GM19043 (cell line): ENCODE results near the gene NFATC1.
"Not testable (repeated sequence)": the region's sequence is repeated elsewhere in the genome, so short reads cannot be mapped to it uniquely, and the experiment has no call there.

Source experiments
- ATAC-seq: cut with Tn5 transposase; IDR thresholded peaks from one replicate; pipeline ENCODE4 v1.9.1; 2021; ENCODE audit warnings: low read depth; ENCODE audit not compliant: unreplicated experiment

The NFATC1 gene

DNA sequence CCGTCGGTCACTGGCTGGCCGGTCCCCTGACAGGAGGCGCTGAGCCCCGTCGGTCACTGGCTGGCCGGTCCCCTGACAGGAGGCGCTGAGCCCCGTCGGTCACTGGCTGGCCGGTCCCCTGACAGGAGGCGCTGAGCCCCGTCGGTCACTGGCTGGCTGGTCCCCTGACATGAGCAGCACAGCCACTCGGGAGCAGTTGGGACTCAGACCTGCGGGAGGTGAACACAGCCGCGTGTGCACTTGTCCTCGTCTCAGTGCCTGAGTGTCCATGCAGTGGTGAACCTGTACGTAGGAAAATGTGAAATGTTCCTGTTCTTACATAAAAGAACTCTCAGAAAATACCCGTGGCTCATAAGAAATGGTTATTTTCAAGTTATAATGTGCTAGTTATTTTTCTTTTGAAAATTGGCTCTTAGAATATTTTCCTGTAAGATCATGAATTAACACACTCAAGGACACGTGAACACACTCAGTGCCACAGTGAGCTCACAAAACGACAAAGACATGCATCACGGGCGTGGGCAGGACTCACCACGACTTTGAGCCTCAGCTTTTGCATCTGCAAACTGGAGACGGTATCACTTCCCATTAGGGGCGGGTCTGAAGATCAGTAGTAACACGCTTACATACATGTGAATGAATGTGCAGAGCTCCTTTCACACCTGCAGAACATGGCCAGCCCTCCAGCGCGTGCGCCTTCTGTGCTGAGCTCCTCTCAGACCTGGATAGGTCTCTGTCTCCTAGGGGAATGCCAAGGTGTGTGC is 21.1 kb upstream of the NFATC1 start:
- peak; percentile 82 for ATAC-seq

GRCh38 chr18:79375441-79376154 is 20.1 kb upstream of the NFATC1 start:
- ATAC-seq = no peak

GRCh38 chr18:79376661-79377060 is 19.1 kb upstream of the NFATC1 start:
- not testable (repeated sequence) for ATAC-seq

GRCh38 chr18:79377187-79377891 is 18.4 kb upstream of the NFATC1 start:
- ATAC-seq = no peak

- peak; percentile 44 for ATAC-seq
Observed at GRCh38 chr18:79378536-79379250, 17.0 kb upstream of the NFATC1 start.

DNA sequence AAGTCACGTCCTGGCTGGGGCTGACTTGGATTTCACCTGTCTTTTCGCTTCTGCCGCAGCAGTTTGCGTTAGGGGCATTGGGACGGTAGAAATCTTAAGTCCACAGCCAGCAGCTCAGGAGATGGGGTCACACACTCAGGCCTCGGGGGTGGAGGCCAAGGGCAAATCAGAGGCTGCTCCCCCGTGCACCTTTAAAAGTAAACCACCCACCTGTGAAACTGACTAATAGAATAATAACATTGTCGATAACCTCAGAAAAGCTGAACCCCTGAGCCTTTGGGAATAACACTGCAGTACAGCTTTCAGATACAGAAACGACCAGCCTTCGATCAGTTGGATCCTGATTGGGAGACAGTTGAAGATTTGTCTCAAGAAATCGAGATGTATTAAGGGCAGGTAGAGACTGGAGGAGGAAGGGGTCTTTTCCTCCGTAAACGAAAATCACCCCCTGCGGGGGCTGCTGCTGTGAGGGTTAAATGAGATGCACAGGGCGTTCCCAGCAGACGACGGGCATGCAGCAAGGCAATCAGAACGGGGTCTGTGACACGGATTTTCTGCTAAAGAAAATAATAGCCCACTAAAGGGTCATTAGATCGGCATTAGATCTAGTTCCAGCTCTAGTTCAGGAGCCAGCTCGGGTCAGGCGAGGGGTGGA is 16.4 kb upstream of the NFATC1 start:
- no peak for ATAC-seq

- no peak for ATAC-seq
Observed at GRCh38 chr18:79379931-79380815, 15.6 kb upstream of the NFATC1 start.

- ATAC-seq = no peak
Observed at GRCh38 chr18:79380816-79381806, 14.6 kb upstream of the NFATC1 start.

- no peak for ATAC-seq
Observed at GRCh38 chr18:79381811-79382311, 13.9 kb upstream of the NFATC1 start.

DNA sequence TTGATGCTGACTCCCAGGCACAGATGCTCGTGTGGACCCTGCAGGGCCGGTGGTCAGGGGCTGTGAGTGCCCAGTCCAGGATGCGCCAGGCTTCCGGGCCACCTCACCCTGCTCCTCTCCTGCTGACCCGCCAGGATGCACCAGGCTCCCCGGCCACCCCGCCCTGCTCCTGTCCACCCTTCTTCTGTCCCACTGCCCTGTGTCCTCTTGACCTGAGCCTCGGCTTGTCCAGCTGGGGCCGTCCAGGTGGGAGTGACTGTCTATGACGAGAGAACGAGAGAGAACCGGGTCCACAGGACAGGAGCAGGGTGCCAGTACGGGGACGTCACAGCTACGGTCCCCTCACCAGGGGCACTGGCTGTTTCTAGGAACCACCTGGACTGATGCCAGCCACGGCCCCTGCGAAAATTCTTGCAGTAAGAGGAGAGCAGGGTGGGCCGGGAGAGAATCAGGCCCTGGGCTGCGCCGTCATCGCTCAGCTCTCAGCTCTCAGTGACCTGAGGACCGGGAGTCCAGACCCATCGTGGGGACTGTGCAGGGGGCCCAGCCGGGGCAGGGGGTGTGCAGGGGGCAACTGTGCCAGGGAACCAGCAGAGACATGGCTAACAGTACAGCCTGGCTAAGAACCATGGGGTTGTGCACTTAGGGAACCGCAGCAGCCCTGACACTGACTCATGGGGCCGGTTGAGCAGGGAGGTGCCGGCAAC is 12.9 kb upstream of the NFATC1 start:
- no peak for ATAC-seq

DNA sequence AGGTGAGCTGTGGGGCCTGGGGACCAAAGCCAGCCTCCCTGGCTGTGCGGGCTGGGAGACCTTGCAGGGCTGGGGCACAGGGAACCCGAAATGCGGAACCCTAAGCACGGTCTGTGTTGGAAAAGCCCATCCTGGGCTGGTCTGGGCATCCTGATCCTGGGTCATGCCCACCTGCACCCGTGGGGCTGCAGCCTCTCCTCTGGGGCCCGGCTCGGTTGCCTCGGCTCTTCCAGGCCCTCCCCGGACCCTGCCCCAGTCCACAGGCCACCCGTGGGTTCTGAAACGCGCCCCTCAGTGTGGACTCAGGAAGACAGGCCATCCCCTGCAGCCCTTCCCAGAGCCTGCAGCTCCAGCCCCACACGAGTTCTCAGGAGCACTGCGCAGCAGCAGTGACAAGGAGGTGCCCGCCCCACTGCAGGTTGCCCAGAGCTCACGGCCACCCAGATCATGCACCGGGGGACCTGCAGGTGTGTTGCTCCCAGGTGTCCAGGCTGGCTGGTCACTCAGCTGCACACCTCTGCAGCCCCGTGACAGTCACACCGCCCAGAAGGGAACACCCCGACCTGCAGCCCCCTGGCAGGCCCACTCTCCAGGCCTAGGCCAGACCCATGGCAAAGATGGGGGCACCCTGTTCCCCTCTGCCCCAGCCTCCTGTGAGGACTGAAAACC is 12.2 kb upstream of the NFATC1 start:
- no peak for ATAC-seq

GRCh38 chr18:79384151-79384807 is 11.5 kb upstream of the NFATC1 start:
- ATAC-seq = no peak

DNA sequence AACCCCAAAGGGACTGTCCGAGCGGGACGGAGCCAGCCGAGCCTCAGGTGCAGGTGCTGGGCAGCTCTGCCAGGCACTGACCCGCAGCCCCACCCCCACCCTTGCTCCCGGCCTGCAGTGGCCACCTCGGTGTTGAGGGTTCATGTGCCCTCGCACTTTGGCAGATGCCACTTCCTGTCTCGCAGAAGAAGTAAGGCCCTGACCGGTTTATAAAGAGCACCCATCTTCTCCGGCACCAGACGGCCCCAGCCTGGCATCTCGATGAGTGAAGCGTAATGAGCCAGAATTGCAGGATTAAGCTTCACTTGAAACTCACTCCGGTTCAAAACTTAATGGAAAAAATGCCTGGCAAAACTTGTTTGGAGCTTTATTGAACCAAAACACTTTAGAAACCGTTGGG is 10.9 kb upstream of the NFATC1 start:
- ATAC-seq = no peak

DNA sequence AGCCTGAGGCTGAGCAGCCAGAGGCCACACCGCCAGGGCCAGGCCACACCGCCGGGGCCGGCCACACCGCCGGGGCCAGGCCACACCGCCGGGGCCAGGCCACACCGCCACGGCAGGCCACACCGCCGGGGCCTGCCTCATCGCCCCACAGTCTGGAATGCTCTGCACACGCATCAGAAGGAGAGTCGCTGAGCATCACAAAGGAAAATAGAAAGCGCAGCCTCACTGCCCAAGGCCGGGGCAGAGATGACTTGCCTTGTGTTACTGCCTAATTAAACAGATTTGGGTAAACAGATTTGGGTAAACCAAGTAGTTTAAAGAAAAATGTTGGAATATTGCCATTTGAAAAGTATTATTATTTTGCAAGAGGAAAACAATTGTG is 10.4 kb upstream of the NFATC1 start:
- ATAC-seq = no peak

GRCh38 chr18:79385708-79386341 is 9.9 kb upstream of the NFATC1 start:
- ATAC-seq = no peak

- ATAC-seq = no peak
Observed at GRCh38 chr18:79386547-79386946, 9.2 kb upstream of the NFATC1 start.
